Mucosa of gallbladder (tissue), 1 donor: Measurements from ENCODE around the gene TNFSF13. TPM values are rescaled to one million over a fixed set of nuclear protein-coding genes. Genes with fewer than 3 reads are reported as not detected.

Source experiments
- DNase-seq: peaks from one replicate; pipeline ENCODE4 v3.0.0-alpha.2; 2020; ENCODE audit warnings: low spot score
- total RNA-seq: library from RNA; stranded (reverse); gene quantifications from one replicate; pipeline ENCODE4 v1.2.1, GENCODE V29; 2021
- donor health status: DM: no; HTN: no; CAD: no.

Gene TNFSF13, protein sequence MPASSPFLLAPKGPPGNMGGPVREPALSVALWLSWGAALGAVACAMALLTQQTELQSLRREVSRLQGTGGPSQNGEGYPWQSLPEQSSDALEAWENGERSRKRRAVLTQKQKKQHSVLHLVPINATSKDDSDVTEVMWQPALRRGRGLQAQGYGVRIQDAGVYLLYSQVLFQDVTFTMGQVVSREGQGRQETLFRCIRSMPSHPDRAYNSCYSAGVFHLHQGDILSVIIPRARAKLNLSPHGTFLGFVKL
- total RNA-seq = 120 TPM

DNA sequence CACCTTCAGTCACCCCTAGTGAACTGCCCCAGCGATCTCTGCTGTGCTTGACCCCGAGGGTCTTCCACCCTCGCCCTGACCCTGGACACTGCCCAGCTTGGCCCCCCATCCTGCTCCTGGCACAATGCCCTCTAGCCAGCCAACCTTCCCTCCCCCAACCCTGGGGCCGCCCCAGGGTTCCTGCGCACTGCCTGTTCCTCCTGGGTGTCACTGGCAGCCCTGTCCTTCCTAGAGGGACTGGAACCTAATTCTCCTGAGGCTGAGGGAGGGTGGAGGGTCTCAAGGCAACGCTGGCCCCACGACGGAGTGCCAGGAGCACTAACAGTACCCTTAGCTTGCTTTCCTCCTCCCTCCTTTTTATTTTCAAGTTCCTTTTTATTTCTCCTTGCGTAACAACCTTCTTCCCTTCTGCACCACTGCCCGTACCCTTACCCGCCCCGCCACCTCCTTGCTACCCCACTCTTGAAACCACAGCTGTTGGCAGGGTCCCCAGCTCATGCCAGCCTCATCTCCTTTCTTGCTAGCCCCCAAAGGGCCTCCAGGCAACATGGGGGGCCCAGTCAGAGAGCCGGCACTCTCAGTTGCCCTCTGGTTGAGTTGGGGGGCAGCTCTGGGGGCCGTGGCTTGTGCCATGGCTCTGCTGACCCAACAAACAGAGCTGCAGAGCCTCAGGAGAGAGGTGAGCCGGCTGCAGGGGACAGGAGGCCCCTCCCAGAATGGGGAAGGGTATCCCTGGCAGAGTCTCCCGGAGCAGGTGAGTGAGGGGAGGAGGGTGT, at the start of gene TNFSF13:
TNFSF13 (plus strand) TSS at position 207 of the 776 bp plus-strand sequence; CDS start at position 497, 290 bp downstream.
- no peak for DNase-seq

DNA sequence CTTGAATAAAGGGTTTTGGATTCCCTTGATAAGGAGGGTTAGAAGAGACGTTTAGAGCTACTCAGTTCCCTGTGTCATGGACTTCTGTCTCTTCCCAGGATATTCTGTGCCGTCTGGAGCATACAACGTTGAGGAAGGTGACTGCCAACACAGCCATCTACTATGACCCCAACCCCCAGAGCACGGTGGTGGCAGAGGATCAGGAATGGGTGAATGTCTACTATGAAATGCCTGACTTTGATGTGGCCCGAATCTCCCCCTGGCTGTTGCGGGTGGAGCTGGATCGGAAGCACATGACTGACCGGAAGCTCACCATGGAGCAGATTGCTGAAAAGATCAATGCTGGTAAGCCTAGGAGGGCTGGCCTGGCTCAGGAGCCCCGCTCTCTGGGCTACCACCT, 49.7 kb upstream of the TNFSF13 start:
- no peak for DNase-seq

DNA sequence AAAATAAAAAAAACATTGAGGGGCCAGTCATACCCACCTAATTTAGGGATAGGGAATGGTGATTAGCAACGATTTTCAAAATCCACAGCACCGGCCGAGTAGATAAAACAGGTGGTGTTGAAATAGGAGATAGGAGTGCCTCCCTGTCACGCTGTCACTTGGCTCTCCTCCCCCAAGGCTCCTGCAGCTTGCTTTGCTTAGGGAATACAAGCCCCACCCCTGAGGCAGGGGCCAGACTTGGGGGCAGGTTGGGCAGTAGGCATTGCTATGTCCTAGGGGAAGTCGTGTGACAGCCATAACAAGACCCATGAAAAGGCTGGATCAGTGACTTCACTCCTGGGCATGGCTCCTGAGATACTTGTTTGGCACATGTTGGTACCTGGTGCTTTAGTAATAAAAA, 48.6 kb upstream of the TNFSF13 start:
- DNase-seq = no peak

DNA sequence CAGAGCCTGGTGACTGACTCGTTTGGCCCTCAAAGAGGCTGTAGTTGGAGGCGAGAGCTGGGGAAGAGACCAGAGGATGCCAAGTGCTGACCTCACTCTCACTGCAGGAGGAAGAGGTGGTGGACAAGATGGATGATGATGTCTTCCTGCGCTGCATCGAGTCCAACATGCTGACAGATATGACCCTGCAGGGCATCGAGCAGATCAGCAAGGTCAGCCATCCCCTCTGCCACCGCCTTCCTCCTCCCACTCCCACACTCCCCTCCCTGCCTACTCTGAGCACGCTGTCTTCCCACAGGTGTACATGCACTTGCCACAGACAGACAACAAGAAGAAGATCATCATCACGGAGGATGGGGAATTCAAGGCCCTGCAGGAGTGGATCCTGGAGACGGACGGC, 47.4 kb upstream of the TNFSF13 start:
- no peak for DNase-seq

DNA sequence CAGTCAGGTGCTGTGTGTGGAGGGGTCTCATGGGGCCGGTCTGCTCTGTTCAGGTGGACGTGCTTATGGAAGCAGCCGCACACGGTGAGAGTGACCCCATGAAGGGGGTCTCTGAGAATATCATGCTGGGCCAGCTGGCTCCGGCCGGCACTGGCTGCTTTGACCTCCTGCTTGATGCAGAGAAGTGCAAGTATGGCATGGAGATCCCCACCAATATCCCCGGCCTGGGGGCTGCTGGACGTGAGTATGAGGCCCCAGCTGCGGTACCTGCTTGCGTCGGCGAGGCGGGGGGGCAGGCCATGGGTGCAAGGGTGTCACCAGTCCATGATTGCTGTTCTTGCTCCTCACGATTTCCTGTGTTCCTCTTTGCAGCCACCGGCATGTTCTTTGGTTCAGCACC, 46.4 kb upstream of the TNFSF13 start:
- no peak for DNase-seq

DNA sequence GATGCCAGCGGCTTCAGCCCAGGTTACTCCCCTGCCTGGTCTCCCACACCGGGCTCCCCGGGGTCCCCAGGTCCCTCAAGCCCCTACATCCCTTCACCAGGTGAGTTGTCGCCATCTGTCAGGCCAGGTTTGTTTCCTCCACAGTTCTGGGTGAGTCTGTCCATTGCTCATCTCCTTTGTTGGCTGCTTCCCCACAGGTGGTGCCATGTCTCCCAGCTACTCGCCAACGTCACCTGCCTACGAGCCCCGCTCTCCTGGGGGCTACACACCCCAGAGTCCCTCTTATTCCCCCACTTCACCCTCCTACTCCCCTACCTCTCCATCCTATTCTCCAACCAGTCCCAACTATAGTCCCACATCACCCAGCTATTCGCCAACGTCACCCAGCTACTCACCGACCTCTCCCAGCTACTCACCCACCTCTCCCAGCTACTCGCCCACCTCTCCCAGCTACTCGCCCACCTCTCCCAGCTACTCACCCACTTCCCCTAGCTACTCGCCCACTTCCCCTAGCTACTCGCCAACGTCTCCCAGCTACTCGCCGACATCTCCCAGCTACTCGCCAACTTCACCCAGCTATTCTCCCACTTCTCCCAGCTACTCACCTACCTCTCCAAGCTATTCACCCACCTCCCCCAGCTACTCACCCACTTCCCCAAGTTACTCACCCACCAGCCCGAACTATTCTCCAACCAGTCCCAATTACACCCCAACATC, 45.6 kb upstream of the TNFSF13 start:
- DNase-seq = no peak

DNA sequence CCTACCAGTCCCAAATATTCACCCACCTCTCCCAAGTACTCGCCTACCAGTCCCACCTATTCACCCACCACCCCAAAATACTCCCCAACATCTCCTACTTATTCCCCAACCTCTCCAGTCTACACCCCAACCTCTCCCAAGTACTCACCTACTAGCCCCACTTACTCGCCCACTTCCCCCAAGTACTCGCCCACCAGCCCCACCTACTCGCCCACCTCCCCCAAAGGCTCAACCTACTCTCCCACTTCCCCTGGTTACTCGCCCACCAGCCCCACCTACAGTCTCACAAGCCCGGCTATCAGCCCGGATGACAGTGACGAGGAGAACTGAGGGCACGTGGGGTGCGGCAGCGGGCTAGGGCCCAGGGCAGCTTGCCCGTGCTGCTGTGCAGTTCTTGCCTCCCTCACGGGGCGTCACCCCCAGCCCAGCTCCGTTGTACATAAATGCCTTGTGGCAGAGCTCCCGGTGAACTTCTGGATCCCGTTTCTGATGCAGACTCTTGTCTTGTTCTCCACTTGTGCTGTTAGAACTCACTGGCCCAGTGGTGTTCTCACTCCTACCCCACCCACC, 44.6 kb upstream of the TNFSF13 start:
- DNase-seq = no peak

DNA sequence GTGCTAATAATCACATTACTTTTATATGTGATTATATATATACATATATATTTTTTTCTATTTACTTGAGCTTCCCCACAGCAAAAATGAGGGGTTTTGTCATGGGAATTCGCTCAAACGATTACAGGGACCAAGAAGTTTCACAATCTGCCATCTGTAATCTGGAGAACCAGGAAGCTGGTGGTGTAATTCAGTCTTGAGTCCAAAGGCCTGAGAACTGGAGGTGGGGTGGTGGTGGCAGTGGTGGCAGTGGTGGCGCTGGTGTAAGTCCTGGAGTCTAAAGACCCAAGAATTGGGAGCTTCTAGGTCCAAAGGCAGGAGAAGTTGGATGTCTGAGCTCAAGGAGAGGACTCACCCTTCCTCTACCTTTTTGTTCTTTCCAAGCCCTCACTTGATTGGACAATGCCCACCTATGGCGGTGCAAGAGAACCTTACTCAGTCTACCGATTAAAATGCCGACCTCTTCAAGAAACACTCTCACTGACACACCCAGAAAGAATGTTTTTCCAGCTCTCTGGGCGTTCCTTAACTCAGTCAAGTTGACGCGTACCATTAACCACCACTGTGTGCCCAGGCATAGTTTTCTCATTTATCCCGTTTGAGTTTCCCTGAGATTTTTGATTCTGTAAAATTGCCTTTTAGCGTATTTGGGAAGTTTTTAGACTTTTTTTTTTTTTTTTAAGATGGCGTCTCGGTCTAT, 42.5 kb upstream of the TNFSF13 start:
- DNase-seq = peak; percentile 38

DNA sequence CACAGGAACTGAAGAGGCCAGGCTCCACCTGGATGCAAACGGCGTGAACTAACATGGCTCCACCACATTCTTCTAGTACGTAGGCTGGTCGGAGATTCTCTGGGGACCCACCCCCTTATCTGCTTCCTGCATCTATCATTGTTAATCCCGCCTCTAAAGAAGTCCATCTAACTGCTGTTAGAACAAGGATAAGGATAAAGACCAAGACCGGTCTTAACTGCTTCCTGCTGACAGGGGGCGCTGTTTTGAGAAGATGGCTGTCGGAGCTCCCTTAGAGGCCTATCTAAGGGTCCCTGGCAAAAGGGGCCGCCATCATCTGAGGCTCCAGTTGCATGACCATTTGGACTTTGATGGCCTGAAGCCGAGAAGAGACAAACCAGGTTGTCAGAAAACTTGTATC, 35.5 kb upstream of the TNFSF13 start:
- DNase-seq = peak; percentile 27

DNA sequence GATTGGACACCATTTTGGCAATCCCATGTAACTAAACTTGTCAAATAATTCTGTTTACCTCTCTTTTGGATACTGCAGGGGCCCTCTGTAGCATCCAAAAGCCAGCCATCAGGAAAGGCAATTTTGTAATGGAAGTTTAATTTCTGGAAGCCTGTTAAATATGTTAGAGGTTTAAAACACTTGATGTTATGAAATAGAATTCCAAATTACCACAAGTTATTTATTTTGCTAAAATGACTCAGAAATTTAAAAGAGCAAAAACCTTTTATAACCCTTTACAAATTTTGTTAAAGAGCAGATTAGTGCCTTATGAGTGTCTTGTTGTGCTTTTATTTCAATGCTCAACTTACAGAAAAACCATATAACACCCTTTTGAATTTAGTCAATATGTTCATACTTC, 29.7 kb upstream of the TNFSF13 start:
- no peak for DNase-seq

DNA sequence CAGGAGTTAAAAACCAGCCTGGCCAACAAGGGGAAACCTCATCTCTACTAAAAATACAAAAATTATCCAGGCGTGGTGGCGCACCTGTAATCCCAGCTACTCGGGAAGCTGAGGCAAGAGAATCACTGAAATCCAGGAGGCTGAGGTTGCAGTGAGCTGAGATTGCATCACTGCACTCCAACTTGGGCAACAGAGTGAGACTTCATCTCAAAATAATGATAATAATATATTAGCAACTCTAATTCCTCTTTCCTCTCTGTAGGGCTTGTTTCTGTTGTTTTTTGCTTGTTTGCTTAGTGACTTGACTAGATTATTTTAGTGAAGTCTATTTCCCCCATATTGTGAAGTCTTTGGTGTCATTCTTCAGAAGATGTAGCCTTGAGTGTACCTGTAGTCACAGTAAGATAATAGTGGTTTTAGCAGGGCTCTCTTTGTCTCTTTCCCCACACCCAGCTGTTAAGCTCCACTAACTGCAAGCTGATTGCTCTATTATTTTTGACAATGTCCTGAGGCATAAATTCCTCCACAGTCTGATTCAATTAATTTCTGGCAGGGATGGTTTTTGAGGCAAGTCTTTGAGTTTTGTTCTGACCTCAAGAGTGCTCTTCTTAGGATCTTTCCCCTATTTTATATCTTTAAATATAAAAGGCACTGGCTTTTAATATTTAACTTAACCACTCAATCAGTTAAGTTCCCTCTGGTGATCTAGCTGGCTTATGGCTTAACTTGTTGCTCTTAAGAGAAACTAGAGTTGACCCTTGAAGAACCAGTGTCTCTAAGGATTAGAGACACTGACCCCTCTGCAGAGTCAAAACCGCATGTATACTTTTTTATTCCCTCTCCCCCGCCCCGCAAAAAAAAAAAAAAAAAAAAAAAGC, 28.3 kb upstream of the TNFSF13 start:
- DNase-seq = no peak

DNA sequence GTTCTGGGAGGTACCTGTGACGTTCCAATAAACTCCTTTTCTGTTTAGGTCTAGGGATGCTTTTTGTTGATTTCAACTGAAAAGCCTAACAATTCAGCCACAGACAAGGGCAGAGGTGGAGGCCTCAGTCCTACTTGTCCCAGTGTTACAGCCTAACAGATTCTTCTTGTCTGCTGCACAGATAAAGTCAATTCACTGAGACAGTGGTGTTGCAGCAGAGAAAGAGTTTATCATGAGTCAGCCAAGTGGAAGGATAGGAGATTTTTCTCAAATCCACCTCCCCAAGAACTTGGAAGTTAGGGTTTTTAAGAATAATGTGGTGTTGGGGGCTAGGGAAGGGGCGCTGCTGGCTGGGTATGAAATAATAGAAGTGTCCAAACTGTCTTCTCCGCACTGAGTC, 20.5 kb upstream of the TNFSF13 start:
- no peak for DNase-seq

DNA sequence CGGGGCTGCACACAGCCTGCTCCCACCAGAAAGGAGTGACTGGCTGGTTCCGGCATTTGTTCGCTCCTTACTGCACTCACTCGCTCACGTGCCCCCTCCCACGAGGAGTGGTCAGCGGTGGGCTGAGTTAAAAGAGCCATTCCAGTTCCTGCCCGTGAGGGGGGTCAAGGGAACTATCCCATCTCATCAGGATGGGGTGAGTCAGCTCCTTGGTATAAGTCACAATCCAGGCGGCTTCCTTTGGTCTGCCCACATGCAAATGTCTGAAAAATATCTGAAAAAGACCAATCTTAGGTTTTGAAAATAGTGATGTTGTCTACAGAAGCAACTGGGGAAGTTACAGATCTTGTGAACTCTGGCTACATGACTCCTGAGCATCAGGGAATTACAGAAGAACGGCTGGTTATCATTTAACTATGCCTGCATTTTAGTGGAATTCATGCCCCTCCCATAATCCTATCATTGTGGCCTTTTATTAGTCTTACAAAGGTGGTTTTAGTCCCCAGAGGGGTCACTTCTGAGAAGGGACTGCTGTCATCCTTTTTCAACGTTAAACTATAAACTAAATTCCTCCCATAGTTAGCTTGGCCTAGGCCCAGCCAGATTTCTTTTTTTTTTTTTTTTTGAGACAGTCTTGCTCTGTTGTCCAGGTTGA, 19.5 kb upstream of the TNFSF13 start:
- DNase-seq = no peak

DNA sequence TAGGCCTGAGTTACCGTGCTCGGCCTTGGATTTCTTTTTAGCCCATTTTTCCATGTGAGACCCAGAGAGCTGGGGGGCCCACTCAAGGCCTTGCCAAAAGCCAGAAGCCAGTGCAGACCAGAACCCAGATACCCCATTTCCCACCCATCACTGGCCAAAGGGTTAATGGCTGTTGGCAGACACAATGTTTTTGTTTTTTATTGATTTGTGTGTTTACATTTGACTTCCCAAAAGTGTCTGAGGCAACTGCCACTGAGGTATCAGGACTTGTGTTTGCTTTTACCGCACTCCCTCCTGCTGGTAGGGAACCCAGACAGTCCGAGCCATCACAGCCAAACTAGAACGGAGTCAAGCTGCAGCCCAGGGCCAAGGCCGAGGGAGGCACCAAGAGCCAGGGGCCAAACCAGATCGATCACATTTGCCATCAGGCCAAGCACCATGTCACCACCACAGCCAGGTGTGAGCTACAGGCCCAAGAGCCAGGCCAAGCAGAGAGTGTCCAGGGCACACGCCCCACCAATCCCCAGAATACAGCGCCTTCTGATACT, 17.4 kb upstream of the TNFSF13 start:
- no peak for DNase-seq

DNA sequence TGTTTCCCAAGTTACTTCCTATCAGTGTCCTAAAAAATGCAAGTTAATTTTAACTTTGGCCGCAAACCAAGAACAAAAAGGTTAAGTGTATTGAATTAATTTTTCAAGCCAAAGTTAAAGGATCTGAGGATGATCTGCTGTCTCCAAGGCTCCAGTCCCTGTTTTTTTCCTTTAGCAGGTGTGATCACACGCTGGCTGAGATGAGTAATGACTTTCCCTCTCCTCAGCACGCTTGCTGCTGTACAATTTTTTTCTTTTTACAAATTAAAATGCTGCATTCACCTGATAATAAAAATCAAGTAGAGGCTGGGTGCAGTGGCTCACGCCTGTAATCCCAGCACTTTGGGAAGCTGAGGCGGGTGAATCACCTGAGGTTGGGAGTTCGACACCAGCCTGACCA, 13.6 kb upstream of the TNFSF13 start:
- DNase-seq = no peak

DNA sequence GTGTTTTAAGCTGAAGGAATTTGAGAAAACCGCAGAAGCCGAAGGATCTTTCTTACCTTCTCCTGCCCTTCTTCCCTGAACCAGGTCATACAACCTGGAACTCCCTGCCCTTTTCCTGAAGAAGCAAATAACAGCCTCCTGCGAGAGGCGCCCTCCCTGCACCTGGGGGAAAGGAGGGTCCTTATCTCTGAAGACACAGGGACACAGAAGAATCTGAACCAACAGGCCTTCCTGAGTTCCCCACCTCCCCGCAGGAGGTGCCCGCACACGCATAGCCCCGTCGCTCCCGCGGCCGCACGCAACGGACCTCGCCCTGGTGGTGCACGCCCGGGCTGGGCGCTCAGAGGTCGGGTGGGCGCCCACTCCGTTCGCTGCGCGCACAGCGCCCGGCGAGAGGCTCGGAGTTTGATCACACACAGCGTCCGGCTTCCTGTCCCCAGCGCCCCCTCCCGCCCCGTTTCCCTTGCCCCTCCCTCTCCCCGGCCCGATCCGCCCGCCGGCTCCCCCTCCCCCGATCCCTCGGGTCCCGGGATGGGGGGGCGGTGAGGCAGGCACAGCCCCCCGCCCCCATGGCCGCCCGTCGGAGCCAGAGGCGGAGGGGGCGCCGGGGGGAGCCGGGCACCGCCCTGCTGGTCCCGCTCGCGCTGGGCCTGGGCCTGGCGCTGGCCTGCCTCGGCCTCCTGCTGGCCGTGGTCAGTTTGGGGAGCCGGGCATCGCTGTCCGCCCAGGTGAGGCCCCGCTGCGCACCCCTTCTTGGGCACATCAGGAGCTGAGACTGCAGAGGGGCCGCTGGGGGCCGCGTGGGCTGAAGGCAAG, 9.8 kb upstream of the TNFSF13 start, which contains the start of gene TNFSF12:
TNFSF12 (plus strand) TSS at position 474 of the 816 bp plus-strand sequence; CDS start at position 570, 96 bp downstream.
- peak; percentile 57 for DNase-seq

DNA sequence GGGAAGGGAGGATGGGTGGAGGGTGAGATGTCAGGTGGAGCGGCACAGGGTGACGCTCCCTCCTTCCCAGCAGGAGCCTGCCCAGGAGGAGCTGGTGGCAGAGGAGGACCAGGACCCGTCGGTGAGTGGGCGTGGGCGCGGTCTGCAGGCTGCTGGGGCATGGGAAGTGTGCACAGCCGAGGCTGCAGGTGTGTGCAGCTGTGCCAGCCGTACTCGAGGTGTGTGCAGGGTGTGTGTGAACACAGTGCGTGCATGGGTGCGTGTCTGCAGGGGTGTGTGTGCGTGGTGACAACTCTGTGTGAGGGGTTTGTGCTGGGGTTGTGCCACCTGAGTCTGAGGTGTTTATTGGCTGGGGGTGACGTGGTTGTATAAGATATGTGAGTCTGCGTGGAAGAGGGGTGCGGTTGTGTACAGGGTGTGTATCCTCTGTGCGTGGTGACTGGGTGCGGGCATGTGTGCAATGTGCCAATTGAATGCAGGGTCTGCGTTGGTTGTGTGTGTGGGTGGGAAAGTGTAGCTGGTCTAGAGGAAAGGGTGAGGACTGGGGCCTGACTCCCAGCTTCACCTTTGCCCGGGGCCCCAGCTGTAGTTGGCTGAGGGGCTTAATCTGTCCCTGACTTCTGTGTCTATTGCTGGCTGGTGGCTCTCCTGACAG, 9.0 kb upstream of the TNFSF13 start:
- DNase-seq = no peak

DNA sequence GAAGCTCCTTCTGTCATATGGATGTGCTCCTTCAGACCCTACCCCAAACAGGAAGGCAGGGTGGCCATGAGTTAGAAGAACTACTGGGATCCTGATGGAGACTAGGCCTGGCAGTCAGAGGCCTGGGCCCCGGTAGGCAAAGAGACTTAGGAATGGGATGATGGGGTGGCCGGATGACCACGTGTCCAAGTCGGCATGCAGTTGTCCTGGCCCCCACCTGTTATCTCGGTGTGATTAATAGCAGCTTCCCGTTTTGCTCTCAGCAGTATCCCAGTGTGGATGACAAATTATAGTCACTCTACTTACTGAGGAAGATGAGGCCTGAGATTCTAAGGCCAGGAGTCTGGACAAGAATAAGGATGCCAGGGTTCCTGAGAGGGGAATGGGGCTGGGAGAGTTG, 8.2 kb upstream of the TNFSF13 start:
- DNase-seq = no peak
